ENCODE data around the gene CLVS2. TPM values are rescaled to one million over a fixed set of nuclear protein-coding genes. Genes with fewer than 3 reads are reported as not detected.

Gene CLVS2
- total and polyA plus RNA-seq, 2 donors (not counting 1 experiment from before 2014, with no cell fraction given) = under 0.01 TPM; not detected in 1

DNA sequence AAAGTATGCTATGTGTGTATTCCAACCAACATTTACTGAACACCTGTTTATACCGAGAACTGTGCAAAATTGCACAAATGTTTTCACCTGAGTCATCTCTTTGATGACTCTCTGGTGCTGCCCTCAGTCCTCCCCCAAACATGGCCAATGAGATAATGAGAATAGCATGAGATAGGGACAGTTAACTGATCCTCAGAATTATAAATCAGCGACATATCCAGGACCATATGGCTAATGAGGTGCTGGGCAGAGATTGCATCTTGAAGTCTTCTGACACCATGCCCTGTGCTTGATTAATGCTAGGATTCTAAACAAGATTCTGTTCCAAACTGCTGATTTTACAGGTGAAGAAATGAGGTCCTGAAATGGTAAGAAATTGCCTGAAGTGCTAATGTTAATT, 13.0 kb downstream of the CLVS2 start:
- no peaks in the 10 kb centered on the region for H3K27me3 ChIP-seq (ENCODE audit: control insufficient read depth, insufficient read depth, low read length)
- TF ChIP-seq, protein P1, sequence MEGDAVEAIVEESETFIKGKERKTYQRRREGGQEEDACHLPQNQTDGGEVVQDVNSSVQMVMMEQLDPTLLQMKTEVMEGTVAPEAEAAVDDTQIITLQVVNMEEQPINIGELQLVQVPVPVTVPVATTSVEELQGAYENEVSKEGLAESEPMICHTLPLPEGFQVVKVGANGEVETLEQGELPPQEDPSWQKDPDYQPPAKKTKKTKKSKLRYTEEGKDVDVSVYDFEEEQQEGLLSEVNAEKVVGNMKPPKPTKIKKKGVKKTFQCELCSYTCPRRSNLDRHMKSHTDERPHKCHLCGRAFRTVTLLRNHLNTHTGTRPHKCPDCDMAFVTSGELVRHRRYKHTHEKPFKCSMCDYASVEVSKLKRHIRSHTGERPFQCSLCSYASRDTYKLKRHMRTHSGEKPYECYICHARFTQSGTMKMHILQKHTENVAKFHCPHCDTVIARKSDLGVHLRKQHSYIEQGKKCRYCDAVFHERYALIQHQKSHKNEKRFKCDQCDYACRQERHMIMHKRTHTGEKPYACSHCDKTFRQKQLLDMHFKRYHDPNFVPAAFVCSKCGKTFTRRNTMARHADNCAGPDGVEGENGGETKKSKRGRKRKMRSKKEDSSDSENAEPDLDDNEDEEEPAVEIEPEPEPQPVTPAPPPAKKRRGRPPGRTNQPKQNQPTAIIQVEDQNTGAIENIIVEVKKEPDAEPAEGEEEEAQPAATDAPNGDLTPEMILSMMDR (conservative IDR thresholded peaks at IDR 0.05 in 1 of 2, IDR thresholded peaks at IDR 0.05 in 1 of 2; ENCODE audit: low read depth in 1 of 2, low read length in 2 of 2) = no peak
- no peak for TF ChIP-seq EZH2 (IDR thresholded peaks at IDR 0.05; ENCODE audit: low read length, missing control alignments)
- no peak for DNase-seq (ENCODE audit: low read depth in 2 of 2)
- H3K4me3 ChIP-seq (replicated peaks in 1 of 4; ENCODE audit: control extremely low read depth in 1 of 4, insufficient read depth in 1 of 4, low read depth in 3 of 4, low read length in 4 of 4) = no peak overlapping the region
- H3K79me2 ChIP-seq (ENCODE audit: control insufficient read depth, insufficient read depth, low read length) = no peaks in the 10 kb centered on the region
- no peaks in the 10 kb centered on the region for H4K20me1 ChIP-seq (ENCODE audit: control insufficient read depth, extremely low read depth, insufficient read depth, low read length)
- H2AFZ ChIP-seq (ENCODE audit: low read length) = no peak overlapping the region
- H3K9ac ChIP-seq (ENCODE audit: insufficient read depth, low read length) = no peak overlapping the region
- no peaks in the 10 kb centered on the region for H3K4me1 ChIP-seq (ENCODE audit: control insufficient read depth, extremely low read depth, insufficient read depth, low read length)
- H3K4me2 ChIP-seq (ENCODE audit: extremely low read depth, insufficient read depth, low read length) = no peak overlapping the region
- no peaks in the 10 kb centered on the region for H3K9me3 ChIP-seq (ENCODE audit: control insufficient read depth, insufficient read depth, low read depth, low read length)
- H3K36me3 ChIP-seq (ENCODE audit: control insufficient read depth, insufficient read depth, low read length) = no peaks in the 10 kb centered on the region
- no peak overlapping the region for H3K27ac ChIP-seq (ENCODE audit: insufficient read depth, low read length)

DNA sequence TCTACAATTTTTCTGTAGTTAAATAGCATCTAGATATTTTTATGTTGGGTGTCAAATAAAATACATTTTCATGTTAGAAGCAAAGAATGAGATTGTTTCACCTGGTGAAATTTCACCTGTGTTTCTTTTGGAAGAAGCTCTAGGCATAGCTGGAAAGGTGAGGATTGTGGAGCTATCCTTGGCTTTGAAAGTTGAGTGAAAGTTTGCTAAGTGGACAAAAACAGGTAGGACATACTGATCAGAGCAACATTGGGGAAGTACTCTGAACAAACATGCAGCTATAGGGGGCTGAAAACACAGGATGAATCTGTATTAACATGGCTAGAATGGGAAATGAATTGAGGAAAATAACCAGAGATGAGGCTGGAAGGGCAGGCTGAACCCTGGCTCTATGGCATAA, 18.8 kb downstream of the CLVS2 start:
- no peak for DNase-seq (ENCODE audit: low read depth in 2 of 2)
- Histone ChIP-seq H3K27me3 (ENCODE audit: control insufficient read depth, insufficient read depth, low read length) (no peaks in the 10 kb centered on the region), H2AFZ (ENCODE audit: low read length) (no peak overlapping the region), H3K36me3 (ENCODE audit: control insufficient read depth, insufficient read depth, low read length) (no peaks in the 10 kb centered on the region), H3K4me1 (ENCODE audit: control insufficient read depth, extremely low read depth, insufficient read depth, low read length) (no peaks in the 10 kb centered on the region), H4K20me1 (ENCODE audit: control insufficient read depth, extremely low read depth, insufficient read depth, low read length) (no peaks in the 10 kb centered on the region), H3K4me2 (ENCODE audit: extremely low read depth, insufficient read depth, low read length) (no peak overlapping the region), H3K79me2 (ENCODE audit: control insufficient read depth, insufficient read depth, low read length) (no peaks in the 10 kb centered on the region), H3K4me3 (replicated peaks in 1 of 4; ENCODE audit: control extremely low read depth in 1 of 4, insufficient read depth in 1 of 4, low read depth in 3 of 4, low read length in 4 of 4) (no peak overlapping the region), H3K9me3 (ENCODE audit: control insufficient read depth, insufficient read depth, low read depth, low read length) (no peaks in the 10 kb centered on the region), H3K27ac (ENCODE audit: insufficient read depth, low read length) (no peak overlapping the region), H3K9ac (ENCODE audit: insufficient read depth, low read length) (no peak overlapping the region)
- TF ChIP-seq EZH2 (IDR thresholded peaks at IDR 0.05; ENCODE audit: low read length, missing control alignments) = no peak
- TF ChIP-seq, protein P1 (conservative IDR thresholded peaks at IDR 0.05 in 1 of 2, IDR thresholded peaks at IDR 0.05 in 1 of 2; ENCODE audit: low read depth in 1 of 2, low read length in 2 of 2) = no peak

DNA sequence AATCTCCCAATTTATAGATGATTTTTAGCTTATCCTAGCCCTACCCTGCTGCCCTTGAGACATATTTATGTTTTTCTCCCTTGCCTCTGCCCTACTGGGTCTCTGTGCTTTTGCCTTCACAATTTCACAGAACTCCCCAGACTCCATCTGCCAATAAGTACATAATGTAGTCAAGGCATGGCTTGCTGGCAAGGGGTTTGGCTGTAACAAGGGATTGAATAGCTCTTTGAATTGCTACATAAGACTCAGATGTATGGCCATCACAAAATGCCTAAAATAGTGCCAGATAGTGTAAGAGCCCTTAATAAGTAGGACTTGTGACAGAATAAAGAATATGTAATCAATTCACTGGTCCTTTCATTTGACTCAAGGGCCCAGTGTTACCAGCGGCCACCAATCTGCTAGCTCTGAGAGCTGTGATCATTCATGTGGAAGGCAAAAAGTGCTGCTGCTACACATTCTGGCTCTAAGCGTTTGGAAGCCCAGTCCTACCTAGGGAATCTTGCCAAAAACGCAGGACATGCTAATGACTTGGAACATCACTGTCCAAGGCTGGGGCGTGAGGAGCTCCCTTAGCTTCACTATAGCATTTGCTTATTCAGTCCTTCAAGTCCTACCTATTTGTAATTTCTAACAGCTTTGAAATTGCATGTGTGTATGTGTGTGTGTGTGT, 20.5 kb downstream of the CLVS2 start:
- Histone ChIP-seq H2AFZ (ENCODE audit: low read length) (no peak overlapping the region), H3K4me1 (ENCODE audit: control insufficient read depth, extremely low read depth, insufficient read depth, low read length) (no peaks in the 10 kb centered on the region), H3K27ac (ENCODE audit: insufficient read depth, low read length) (no peak overlapping the region), H3K4me2 (ENCODE audit: extremely low read depth, insufficient read depth, low read length) (no peak overlapping the region), H3K4me3 (replicated peaks in 1 of 4; ENCODE audit: control extremely low read depth in 1 of 4, insufficient read depth in 1 of 4, low read depth in 3 of 4, low read length in 4 of 4) (no peak overlapping the region), H3K27me3 (ENCODE audit: control insufficient read depth, insufficient read depth, low read length) (no peaks in the 10 kb centered on the region), H3K36me3 (ENCODE audit: control insufficient read depth, insufficient read depth, low read length) (no peaks in the 10 kb centered on the region), H3K79me2 (ENCODE audit: control insufficient read depth, insufficient read depth, low read length) (no peaks in the 10 kb centered on the region), H4K20me1 (ENCODE audit: control insufficient read depth, extremely low read depth, insufficient read depth, low read length) (no peaks in the 10 kb centered on the region), H3K9ac (ENCODE audit: insufficient read depth, low read length) (no peak overlapping the region), H3K9me3 (ENCODE audit: control insufficient read depth, insufficient read depth, low read depth, low read length) (no peaks in the 10 kb centered on the region)
- no peak for TF ChIP-seq EZH2 (IDR thresholded peaks at IDR 0.05; ENCODE audit: low read length, missing control alignments)
- TF ChIP-seq, protein P1 (conservative IDR thresholded peaks at IDR 0.05 in 1 of 2, IDR thresholded peaks at IDR 0.05 in 1 of 2; ENCODE audit: low read depth in 1 of 2, low read length in 2 of 2) = no peak
- no peak for DNase-seq (ENCODE audit: low read depth in 2 of 2)
